Measurements from ENCODE around the gene KRT12.
"Not testable (repeated sequence)": the region's sequence is repeated elsewhere in the genome, so short reads cannot be mapped to it uniquely, and the experiment has no call there.

KRT12 gene

DNA sequence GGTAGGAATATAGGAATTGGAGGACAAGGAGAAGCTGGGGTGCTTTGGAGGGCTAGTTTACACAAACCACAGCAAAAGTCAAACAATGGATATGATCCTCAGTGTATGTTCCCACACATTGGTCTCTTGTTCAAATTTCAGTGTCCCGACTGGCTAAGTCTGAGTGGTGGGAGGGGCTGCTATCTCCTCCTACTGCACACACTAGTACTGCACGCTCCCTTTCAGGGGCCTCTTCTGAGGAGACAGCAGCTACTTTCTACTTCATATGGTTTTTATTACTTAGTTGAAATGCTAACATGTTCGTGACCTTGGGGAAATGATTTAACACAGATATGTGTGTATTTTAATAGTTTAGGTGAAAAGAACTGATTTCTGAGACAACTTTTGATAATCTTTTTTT lies 25.8 kb downstream of the KRT12 start:
- DNase-seq: no peak

GRCh38 chr17:40839194-40839593 lies 27.8 kb downstream of the KRT12 start:
- no peak for DNase-seq

GRCh38 chr17:40836020-40836419 lies 31.0 kb downstream of the KRT12 start:
- no peak for DNase-seq

- no peak for DNase-seq
Observed at GRCh38 chr17:40833882-40834281, 33.1 kb downstream of the KRT12 start.

- DNase-seq: no peak
Observed at GRCh38 chr17:40832840-40833239, 34.2 kb downstream of the KRT12 start.

- DNase-seq: no peak
Observed at GRCh38 chr17:40830085-40830776, 36.8 kb downstream of the KRT12 start.

- no peak for DNase-seq
Observed at GRCh38 chr17:40828454-40829044, 38.5 kb downstream of the KRT12 start.

DNA sequence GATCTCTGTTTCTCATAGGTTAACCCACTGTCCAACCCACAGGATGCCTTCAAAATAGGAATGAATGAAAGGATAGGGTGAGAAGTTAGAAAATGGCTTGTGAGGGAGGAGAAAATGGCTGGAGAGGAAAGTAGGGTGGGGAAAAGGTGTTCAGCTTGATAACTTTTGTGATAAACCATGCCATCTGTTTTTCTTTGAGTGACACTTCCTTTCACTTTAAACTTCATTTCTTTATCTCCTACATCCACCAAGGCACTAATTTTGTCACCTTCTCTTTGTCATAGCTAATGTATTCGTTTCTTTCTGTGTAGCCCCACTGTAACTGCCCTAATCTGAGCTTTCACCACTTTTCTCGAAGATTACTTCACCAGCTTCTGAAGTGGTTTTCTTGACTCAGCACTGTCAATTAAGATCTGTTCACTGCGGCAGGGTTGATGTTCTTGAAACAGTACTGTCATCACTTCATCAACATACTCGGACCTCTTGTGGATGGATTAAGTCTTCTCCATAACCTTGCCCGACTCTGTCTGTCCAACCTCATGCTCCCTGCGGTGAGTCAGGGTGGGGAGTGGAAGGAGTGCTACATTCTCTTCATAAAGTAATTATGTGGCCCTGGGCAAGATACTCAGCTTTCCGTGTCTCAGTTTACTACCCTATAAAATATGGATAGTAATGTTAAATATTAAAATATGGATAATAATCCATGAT lies 39.1 kb downstream of the KRT12 start:
- DNase-seq: peak; percentile 47

- no peak for DNase-seq
Observed at GRCh38 chr17:40825599-40825998, 41.4 kb downstream of the KRT12 start.

DNA sequence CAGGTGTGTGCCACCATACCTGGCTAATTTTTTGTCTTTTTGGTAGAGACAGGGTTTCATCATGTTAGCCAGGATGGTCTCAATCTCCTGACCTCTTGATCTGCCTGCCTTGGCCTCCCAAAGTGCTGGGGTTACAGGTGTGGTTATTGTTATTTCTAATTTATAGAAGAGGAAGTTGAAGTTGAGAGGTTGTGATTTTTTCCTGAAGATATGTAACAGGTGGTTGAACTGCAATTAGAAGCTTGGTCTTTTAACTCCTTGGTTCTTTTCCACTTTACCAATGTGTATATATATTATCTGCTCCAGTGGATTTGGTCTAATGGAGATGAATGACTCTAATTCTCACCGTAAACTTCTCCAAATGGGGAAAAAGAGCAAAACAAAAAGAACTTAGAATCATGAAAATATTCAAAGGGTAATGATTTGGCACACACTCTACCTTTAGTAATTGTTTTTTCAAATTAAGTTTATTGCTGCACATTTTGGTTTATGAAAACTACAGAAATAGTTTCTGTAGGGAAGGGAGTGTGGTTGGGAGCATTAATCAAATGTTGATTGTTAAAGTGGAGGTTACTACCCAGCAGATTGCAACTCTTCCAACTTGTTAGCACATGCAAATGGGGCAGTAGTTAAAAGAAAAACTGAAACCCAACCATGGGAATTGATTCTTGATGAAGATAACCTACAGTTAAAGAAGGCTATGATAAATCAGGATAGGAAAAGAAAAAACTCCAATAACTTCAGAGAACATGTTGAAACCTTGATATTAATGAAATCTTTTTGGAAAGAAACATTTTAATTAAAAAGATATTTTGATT lies 42.8 kb downstream of the KRT12 start:
- no peak for DNase-seq

DNA sequence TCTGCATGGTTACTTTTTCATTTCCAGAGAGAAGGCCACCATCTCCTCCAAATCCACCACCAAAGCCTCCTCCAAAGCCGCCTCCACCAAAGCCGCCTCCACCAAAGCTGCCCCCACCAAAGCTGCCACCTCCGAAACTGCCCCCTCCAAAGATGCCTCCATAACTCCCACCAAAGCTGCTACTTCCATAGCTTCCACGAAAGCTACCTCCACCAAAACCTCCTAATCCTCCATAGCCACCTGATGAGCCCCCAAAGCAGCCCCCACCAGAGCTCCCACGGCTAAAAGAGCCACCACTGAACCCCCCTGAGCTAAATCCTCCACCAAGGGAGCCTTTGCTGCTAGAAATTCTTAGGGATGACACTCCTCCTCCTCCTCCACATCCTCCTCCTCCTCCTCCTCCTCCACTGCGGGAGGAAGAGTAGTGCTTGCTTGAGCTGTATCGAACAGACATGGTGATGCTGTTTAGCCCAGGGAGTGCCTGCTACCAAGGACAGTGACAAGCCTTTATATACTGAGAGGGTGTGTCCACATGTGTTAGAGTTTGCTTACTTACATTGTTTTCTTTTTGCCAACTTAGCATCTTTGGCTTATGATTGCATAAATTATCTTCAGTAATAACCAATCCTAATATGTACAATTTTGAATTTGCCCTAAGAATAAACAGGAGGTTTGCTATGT lies 44.8 kb downstream of the KRT12 start, which contains the start of gene KRT10:
Gene KRT10 (minus strand): TSS at position 483 of the 681 bp plus-strand sequence. CDS start 29 bp downstream, at position 454.
- DNase-seq: peak; percentile 7

- no peak for DNase-seq
Observed at GRCh38 chr17:40821536-40821935, 45.5 kb downstream of the KRT12 start.

DNA sequence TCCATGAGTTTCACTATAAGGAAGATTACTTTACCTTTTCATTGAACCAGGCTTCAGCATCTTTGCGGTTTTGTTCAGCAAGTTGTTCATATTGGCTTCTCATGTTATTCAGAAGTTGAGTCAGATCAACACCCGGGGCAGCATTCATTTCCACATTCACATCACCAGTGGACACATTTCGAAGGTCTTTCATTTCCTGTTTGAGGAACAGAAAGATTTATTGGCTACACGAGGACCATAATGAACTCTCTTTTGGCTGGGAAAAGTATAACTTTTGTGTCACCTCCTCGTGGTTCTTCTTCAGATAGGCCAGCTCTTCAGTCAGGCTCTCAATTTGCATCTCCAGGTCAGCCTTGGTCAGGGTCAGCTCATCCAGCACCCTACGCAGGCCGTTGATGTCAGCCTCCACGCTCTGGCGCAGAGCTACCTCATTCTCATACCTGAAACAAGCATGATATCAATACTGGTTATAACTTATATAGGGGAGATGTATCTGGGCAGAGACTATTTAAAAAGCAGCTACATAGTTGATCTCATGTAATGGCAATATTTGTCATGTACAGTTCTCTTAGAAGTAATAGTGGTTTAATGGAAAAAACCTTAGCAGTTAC lies 46.7 kb downstream of the KRT12 start:
- DNase-seq: no peak

- DNase-seq: peak; percentile 6
Observed at GRCh38 chr17:40819528-40820125, 47.4 kb downstream of the KRT12 start.

DNA sequence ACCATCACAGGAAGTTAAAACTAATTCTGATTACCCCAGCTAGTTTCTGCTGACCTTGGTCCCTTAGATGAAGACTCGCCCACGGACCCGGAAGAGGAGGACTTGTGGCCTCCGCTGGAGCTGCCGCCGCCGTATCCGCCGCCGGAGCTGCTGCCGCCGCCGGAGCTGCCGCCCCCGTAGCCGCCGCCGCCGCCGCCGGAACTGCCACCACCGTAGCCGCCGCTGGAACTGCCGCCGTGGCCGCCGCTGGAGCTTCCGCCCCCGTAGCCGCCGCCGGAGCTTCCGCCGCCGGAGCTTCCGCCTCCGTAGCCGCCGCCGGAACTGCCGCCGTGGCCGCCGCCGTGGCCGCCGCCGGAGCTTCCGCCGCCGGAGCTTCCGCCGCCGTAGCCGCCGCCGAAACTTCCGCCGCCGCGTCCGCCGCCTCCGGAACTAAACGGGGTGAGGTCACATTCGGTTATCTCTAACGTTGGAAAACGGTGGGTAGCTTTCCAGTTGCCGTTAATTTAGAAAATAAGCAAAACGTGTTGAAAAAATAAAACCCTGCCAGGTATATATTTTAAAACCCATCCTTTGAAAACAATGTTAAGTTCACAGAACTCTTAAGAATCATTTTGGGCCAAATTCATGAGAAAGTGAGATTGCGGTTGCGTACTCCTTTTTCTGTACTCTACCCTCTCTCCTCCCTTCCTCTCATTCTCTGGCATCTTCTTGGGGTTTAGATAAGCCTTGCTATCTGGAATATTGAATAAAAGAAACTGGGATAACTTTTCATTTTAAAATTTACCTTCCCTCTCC lies 48.1 kb downstream of the KRT12 start:
- DNase-seq: peak; percentile 93

DNA sequence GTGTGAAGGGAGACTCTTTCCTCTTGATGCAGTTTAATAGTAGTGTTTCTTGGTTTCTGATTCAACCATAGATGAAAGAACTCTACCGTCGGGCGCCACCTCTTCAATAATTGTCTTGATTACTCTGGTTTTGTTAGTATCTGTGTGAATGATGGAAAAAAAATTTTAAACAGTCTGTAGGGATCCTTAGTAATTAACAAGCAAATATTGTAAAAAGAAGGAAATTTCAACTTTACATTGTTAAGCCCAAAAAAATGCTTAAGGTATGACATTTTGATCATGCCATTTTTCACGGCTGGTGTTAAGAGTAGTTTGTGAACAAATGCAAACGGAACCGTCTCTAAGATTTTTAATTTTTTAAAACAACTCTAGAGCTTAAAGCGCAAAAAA lies 48.7 kb downstream of the KRT12 start:
- peak; percentile 14 for DNase-seq

DNA sequence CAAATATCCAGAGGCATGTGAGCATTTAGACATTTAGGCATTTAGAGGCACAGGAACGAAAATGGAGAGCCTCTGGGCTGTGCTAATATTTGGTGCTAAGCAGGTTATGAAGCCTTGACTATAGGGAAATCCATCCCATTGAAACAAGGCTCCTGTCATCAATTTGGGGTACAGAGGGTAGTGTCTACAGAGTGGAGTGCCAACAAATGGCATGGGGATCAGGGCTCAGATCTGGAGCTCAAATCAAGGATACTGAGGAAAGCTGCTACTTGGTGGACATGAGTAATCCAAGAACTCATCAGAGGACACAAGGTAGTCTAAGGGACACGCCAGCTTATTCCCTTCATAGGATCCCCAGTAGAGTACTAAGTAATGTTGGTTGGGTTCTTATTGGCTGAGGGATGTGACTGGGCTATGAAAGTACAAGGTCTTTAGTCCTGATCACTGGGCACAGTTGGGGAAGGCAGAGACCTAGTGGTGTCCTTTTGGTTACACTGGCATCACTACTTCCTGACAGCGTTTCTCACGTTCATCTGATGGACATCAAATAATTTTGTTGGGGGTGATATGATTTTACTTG lies 49.8 kb downstream of the KRT12 start:
- DNase-seq: no peak

DNA sequence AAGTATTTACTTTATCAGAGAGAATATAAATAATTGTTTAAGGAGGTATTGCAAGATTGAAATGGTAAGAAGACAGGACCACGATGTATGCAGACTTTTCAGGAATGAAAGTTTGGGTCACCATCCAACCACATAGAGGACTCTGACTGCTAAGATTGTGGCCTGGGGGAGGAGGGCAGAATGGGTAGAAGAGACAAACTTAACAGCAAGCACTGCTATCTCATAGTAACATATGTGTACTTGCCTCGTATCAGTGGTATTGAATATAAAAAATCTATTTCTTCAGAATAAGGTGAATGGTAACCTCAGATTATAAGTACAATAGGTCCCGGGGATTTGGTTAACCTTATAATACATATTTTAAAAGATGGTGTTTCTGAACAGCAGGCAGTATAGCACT lies 50.5 kb downstream of the KRT12 start:
- no peak for DNase-seq

DNA sequence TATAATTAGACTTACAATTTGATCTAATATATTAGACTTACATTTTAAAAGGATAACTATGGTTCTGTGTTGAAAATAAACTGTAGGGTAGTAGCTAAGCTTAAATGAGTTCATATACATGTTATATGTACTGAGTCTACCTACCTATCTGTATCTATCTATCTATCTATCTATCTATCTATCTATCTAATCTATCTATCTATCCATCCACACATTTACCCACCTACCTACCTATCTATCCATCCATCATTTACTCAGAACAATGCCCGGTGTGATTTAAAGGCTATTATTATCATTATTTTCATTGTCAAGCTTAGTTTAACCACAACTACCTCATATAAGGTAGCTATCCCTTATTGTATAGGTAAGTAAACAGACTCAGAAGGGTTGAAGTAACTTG lies 51.6 kb downstream of the KRT12 start:
- no peak for DNase-seq

- DNase-seq: not testable (repeated sequence)
Observed at GRCh38 chr17:40814657-40815056, 52.4 kb downstream of the KRT12 start.

DNA sequence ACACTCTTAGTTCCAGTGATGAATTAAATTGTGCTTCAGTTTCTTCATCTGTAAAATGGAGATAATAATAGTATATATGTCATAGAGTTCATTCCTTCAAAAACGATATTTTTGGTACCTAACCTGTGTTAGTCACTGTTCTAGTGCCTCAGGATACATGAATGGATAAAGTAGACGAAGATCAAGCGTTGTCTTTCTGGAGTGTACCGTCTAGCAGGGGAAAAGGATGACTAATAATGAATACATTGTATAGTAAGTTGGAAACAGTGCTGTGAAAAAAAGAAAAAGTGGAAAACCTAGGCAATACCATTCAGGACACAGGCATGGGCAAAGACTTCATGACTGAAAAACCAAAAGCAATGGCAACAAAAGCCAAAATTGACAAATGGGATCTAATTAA lies 53.2 kb downstream of the KRT12 start:
- DNase-seq: no peak
